K562 (cell line): ENCODE results near the gene LAX1. TPM values are rescaled to one million over a fixed set of nuclear protein-coding genes. Genes with fewer than 3 reads are reported as not detected.

Experiments used
- ATAC-seq: fragments of 200-7000 bp; cut with Tn5 transposase; 3 replicates; pipeline ENCODE4 v1.9.1; 2020; ENCODE audit warnings: moderate library complexity
- BruUV-seq: library from RNA; stranded (reverse); fragments of 400-500 nt; replicated peaks from 2 replicates; lab custom pipeline; 2021; lab: Mats Ljungman, UMichigan
- CTCF ChIA-PET: fragments of 300-600 bp; formaldehyde crosslinking; extraction: SDS; loops from one replicate; lab custom pipeline; 2021; ENCODE audit warnings: low intra/inter-chr PET ratio; lab: Yijun Ruan, JAX
- POLR2A ChIA-PET: fragments of 300-600, 350-650 bp; sonication (Branson Sonifier 250); formaldehyde crosslinking; extraction: SDS; loops from one replicate; lab custom pipeline; 2021; ENCODE audit warnings: antibody characterized with exemption, inconsistent platforms; lab: Yijun Ruan, JAX
- DNase-seq, 4 experiments: peaks; one replicate each; pipeline versions ENCODE4 v3.0.0 to v3.0.0-alpha.2; 2011 to 2018; ENCODE audit warnings: low spot score in 3 of 4, mixed read lengths in 3 of 4; ENCODE audit errors: extremely low read depth in 1 of 4
- FAIRE-seq: peaks from 2 replicates; lab custom pipeline; 2011; peaks lifted over from hg19 to GRCh38; lab: Jason Lieb, UNC
- H2AFZ ChIP-seq: 2 replicates; pipeline ENCODE4 v1.6.0; 2011; ENCODE audit warnings: low read depth, low read length, control low read depth, inconsistent platforms
- H3K27ac ChIP-seq: fragments of 200-600 bp; 3 replicates; pipeline ENCODE4 v1.8.0; 2011; ENCODE audit warnings: low read depth, mild to moderate bottlenecking, control low read depth, inconsistent platforms, low read length, moderate library complexity, mixed read lengths; ENCODE audit errors: extremely low read depth
- H3K27me3 ChIP-seq, 2 experiments: fragments of 300-600 bp in 1 of 2; 2 replicates in 1 of 2; 3 replicates in 1 of 2; pipeline versions ENCODE4 v1.6.0 to v1.8.0; 2011; ENCODE audit warnings: inconsistent platforms in 2 of 2, low read length in 2 of 2, mild to moderate bottlenecking in 1 of 2, mixed read lengths in 1 of 2, moderate library complexity in 1 of 2; ENCODE audit not compliant: control insufficient read depth in 2 of 2, insufficient read depth in 2 of 2
- H3K36me3 ChIP-seq: fragments of 300-600 bp; 3 replicates; pipeline ENCODE4 v1.8.0; 2011; ENCODE audit warnings: mild to moderate bottlenecking, low read length, inconsistent platforms; ENCODE audit not compliant: control insufficient read depth, insufficient read depth
- H3K4me1 ChIP-seq, 2 experiments: fragments of 200-600 bp in 1 of 2; replicated peaks in 1 of 2; 2 replicates in 1 of 2; 3 replicates in 1 of 2; pipeline versions ENCODE4 v1.5.1 to v1.8.0; 2011; ENCODE audit warnings: inconsistent platforms in 2 of 2, low read length in 2 of 2, mild to moderate bottlenecking in 1 of 2, mixed read lengths in 1 of 2, moderate library complexity in 1 of 2; ENCODE audit not compliant: control insufficient read depth in 2 of 2, insufficient read depth in 2 of 2
- H3K4me2 ChIP-seq: 2 replicates; pipeline ENCODE4 v1.6.1; 2011; ENCODE audit warnings: low read length, control low read depth, inconsistent platforms, mixed read lengths; ENCODE audit not compliant: insufficient read depth
- H3K4me3 ChIP-seq: fragments of 200-600 bp; sonication (generic), shearing (Covaris generic); 2 replicates; pipeline ENCODE4 v1.5.1; 2016; ENCODE audit warnings: control low read depth, inconsistent platforms
- H3K79me2 ChIP-seq: fragments of 200-600 bp; 3 replicates; pipeline ENCODE4 v1.8.0; 2011; ENCODE audit warnings: low read length, inconsistent platforms; ENCODE audit not compliant: control insufficient read depth, insufficient read depth
- H3K9ac ChIP-seq, 2 experiments: 2 replicates each; pipeline versions ENCODE4 v1.6.0 to v1.6.1; 2011; ENCODE audit warnings: low read depth in 2 of 2, low read length in 2 of 2, control low read depth in 1 of 2, inconsistent platforms in 1 of 2, mild to moderate bottlenecking in 1 of 2, mixed read lengths in 1 of 2; ENCODE audit not compliant: insufficient read depth in 1 of 2
- H3K9me1 ChIP-seq: one replicate; pipeline ENCODE4 v1.6.0; 2011; ENCODE audit warnings: inconsistent platforms, mild to moderate bottlenecking, low read length, moderate library complexity; ENCODE audit not compliant: control insufficient read depth, insufficient read depth
- H3K9me3 ChIP-seq: replicated peaks from 2 replicates; pipeline ENCODE4 v1.5.1; 2011; ENCODE audit warnings: low read depth, low read length, inconsistent platforms; ENCODE audit not compliant: control insufficient read depth, insufficient read depth
- H4K20me1 ChIP-seq: replicated peaks from 2 replicates; pipeline ENCODE4 v1.6.1; 2011; ENCODE audit warnings: low read length, inconsistent platforms, mixed read lengths; ENCODE audit not compliant: control insufficient read depth, insufficient read depth
- ATF3 ChIP-seq, 2 experiments: fragments of 450-650 bp in 1 of 2; sonication (generic) in 1 of 2; formaldehyde crosslinking in 1 of 2; IDR thresholded peaks in 1 of 2; conservative IDR thresholded peaks in 1 of 2; 2 replicates each; pipeline versions ENCODE4 v1.6.1 to v1.8.1; 2016 to 2023; ENCODE audit warnings: mild to moderate bottlenecking in 2 of 2, moderate library complexity in 2 of 2, inconsistent platforms in 1 of 2, missing genetic modification reagents in 1 of 2
- BRCA1 ChIP-seq, 2 experiments: fragments of 450-650 bp in 1 of 2; sonication (generic) in 1 of 2; formaldehyde crosslinking in 1 of 2; IDR thresholded peaks; 2 replicates each; pipeline versions ENCODE4 v1.5.0 to v1.6.1; 2017 to 2020; ENCODE audit warnings: mild to moderate bottlenecking in 1 of 2, missing genetic modification reagents in 1 of 2
- CTCF ChIP-seq, 3 experiments: IDR thresholded peaks in 2 of 3; conservative IDR thresholded peaks in 1 of 3; 2 replicates each; pipeline ENCODE4 v1.5.1; 2011 to 2012; ENCODE audit warnings: low read length in 3 of 3, mild to moderate bottlenecking in 3 of 3, control low read depth in 2 of 3, improper control_type of control experiment in 1 of 3, inconsistent platforms in 1 of 3, low read depth in 1 of 3, mixed read lengths in 1 of 3, moderate library complexity in 1 of 3; ENCODE audit not compliant: insufficient read depth in 2 of 3
- ELK3 ChIP-seq: fragments of 450-650 bp; formaldehyde crosslinking; IDR thresholded peaks from 2 replicates; pipeline ENCODE4 v1.4.0; 2020; ENCODE audit warnings: mild to moderate bottlenecking
- MCM7 ChIP-seq, 2 experiments: fragments of 450-650 bp; IDR thresholded peaks; 2 replicates each; pipeline ENCODE4 v1.6.1; 2016 to 2018
- SMC3 ChIP-seq: conservative IDR thresholded peaks from 2 replicates; pipeline ENCODE4 v1.6.1; 2011; ENCODE audit warnings: low read depth, low read length, improper control_type of control experiment; ENCODE audit not compliant: insufficient read depth
- ZSCAN32 ChIP-seq: fragments of 450-650 bp; formaldehyde crosslinking; IDR thresholded peaks from 2 replicates; pipeline ENCODE4 v1.4.0; 2020; ENCODE audit warnings: mild to moderate bottlenecking, moderate library complexity
- WGBS: fragments of 100-300 bp; shearing (Covaris generic); methylation state at CpG from one replicate; pipeline ENCODE4 v1.1.6; 2016; ENCODE audit warnings: low coverage, mixed read lengths; ENCODE audit not compliant: insufficient coverage; ENCODE audit errors: missing lambda C conversion rate; 5-methylcytosine and 5-hydroxymethylcytosine counted together
- in situ Hi-C: fragments of 300-500 bp; cut with MboI; formaldehyde crosslinking; loops from 4 replicates; pipeline ENCODE4 v1.15.0; 2018; ENCODE audit warnings: inconsistent platforms, mixed read lengths
- intact Hi-C: fragments of 100-400 bp; cut with micrococcal nuclease; formaldehyde crosslinking; loops from 2 replicates; pipeline ENCODE4 v1.14.2; 2022
- polyA plus RNA-seq, 8 experiments: library from polyadenylated mRNA; depleted of rRNA in 4 of 8; stranded (reverse) in 5 of 8; unstranded in 3 of 8; fragments of >200 nt; fragmentation: Nextera tagmentation in 2 of 8; fragmentation: Illumina TruSeq in 1 of 8; extraction: Ambion mirVana in 2 of 8; extraction: Trizol in 1 of 8; gene quantifications; 2 replicates each; pipeline versions ENCODE4 v1.2.1 to v1.2.3, GENCODE V29; 2011 to 2014; ENCODE audit warnings: inconsistent platforms in 1 of 8, missing spikeins in 1 of 8
- total RNA-seq, 7 experiments: library from RNA; depleted of rRNA in 6 of 7; stranded (reverse); fragments of >200 nt in 6 of 7; fragmentation: Illumina TruSeq in 2 of 7; extraction: Trizol in 2 of 7; gene quantifications; 2 replicates each; pipeline versions ENCODE4 v1.2.1 to v1.2.3, GENCODE V29; 2011 to 2021; ENCODE audit warnings: low replicate concordance in 1 of 7

Gene LAX1
- total and polyA plus RNA-seq, 9 of the 15 experiments (the other 6 are each of a cell fraction or from before 2014, with no cell fraction given) = not detected

- TF ChIP-seq CTCF (IDR thresholded peaks at IDR 0.05 in 2 of 3, conservative IDR thresholded peaks at IDR 0.05 in 1 of 3; ENCODE audit: insufficient read depth in 2 of 3, low read depth in 1 of 3, low read length in 3 of 3) (peak; percentile 38 to 61 (median 52); a peak in 4 of 6 replicates), SMC3 (0 out of 2 replicates have a peak, but pooled peaks have one; percentile 6)
Observed at GRCh38 chr1:203776636-203777035, 11.7 kb downstream of the LAX1 start (continued).

GRCh38 chr1:203777596-203777995 is 12.6 kb downstream of the LAX1 start:
- Histone ChIP-seq H2AFZ (no peak overlapping the region), H3K9me1 (no peaks in the 10 kb centered on the region), H4K20me1 (no peaks in the 10 kb centered on the region), H3K27ac (no peak overlapping the region)
- in situ Hi-C loops = no loop called here
- no peak for ATAC-seq
- no peak for TF ChIP-seq ZSCAN32 (CRISPR knock-in tag)
- no peak for TF ChIP-seq BRCA1 (IDR thresholded peaks at IDR 0.05)
- no peak for TF ChIP-seq BRCA1 (CRISPR knock-in tag; IDR thresholded peaks at IDR 0.05)
- TF ChIP-seq ELK3 (CRISPR knock-in tag) = no peak
- TF ChIP-seq MCM7 (IDR thresholded peaks at IDR 0.05) = no peak
- TF ChIP-seq ATF3 (IDR thresholded peaks at IDR 0.05) = no peak
- no peak for TF ChIP-seq ATF3 (CRISPR knock-in tag; conservative IDR thresholded peaks at IDR 0.05)
- TF ChIP-seq, all 486 proteins: peak for 0
- Histone ChIP-seq H3K36me3 (no peaks in the 10 kb centered on the region), H3K9ac (no peak overlapping the region), H3K4me3 (no peak overlapping the region), H3K4me1 (no peaks in the 10 kb centered on the region; a peak in 2 of 5 replicates), H3K79me2 (no peaks in the 10 kb centered on the region), H3K9me3 (no peaks in the 10 kb centered on the region), H3K4me2 (no peak overlapping the region), H3K27me3 (peaks cover 9 to 16% of the 10 kb centered on the region in 2 experiments; a peak in 4 of 5 replicates)
- ChIA-PET POLR2A (interaction anchor here (0.7 to 0.9 kb wide), 3 partner anchors 50 to 151 kb away, joined by 3 to 6 read pairs (median 4); partner anchors contain the start of gene ATP2B4), CTCF (no interaction called here)
- no peak for FAIRE-seq
- DNase-seq = no peak
- WGBS = 52% methylated on average over 3 of the region's 3 CpGs
- intact Hi-C loops = loop anchor here (5.0 to 10.0 kb wide), 2 partner anchors 65 to 153 kb away; partner anchors contain the start of gene ATP2B4
- BruUV-seq = no TSS peak
